LoVo (cell line): ENCODE data around the gene GABRD.

ENCODE experiments used
- DNase-seq: peaks from one replicate; pipeline ENCODE4 v3.0.0-alpha.2; 2016; ENCODE audit warnings: low spot score

GABRD gene

GRCh38 chr1:2053784-2054376 lies 34.7 kb downstream of the GABRD start:
- DNase-seq, result no peak

GRCh38 chr1:2054560-2054959 lies 35.4 kb downstream of the GABRD start:
- no peak for DNase-seq

- DNase-seq, result no peak
Measured at GRCh38 chr1:2055911-2056575, 36.9 kb downstream of the GABRD start.

- DNase-seq, result no peak
Measured at GRCh38 chr1:2056955-2057590, 37.9 kb downstream of the GABRD start.

- DNase-seq, result no peak
Measured at GRCh38 chr1:2059290-2059953, 40.3 kb downstream of the GABRD start.

GRCh38 chr1:2060072-2060471 lies 40.9 kb downstream of the GABRD start:
- no peak for DNase-seq

- DNase-seq, result no peak
Measured at GRCh38 chr1:2060535-2060934, 41.4 kb downstream of the GABRD start.

GRCh38 chr1:2061065-2061778 lies 42.1 kb downstream of the GABRD start:
- DNase-seq, result no peak

- DNase-seq, result no peak
Measured at GRCh38 chr1:2065699-2066098, 46.6 kb downstream of the GABRD start.

- DNase-seq, result no peak
Measured at GRCh38 chr1:2067393-2067792, 48.2 kb downstream of the GABRD start.

GRCh38 chr1:2067981-2068380 lies 48.8 kb downstream of the GABRD start:
- DNase-seq, result no peak

- no peak for DNase-seq
Measured at GRCh38 chr1:2068951-2069350, 49.8 kb downstream of the GABRD start.

GRCh38 chr1:2070016-2070415 lies 50.9 kb downstream of the GABRD start:
- no peak for DNase-seq

GRCh38 chr1:2070800-2071530 lies 51.8 kb downstream of the GABRD start:
- DNase-seq, result no peak

GRCh38 chr1:2072109-2072806 lies 53.1 kb downstream of the GABRD start:
- no peak for DNase-seq

- DNase-seq, result no peak
Measured at GRCh38 chr1:2072891-2073290, 53.7 kb downstream of the GABRD start.

GRCh38 chr1:2073382-2074230 lies 54.5 kb downstream of the GABRD start:
- DNase-seq, result no peak

GRCh38 chr1:2074396-2074795 lies 55.3 kb downstream of the GABRD start:
- no peak for DNase-seq

- no peak for DNase-seq
Measured at GRCh38 chr1:2074944-2075740, 56.0 kb downstream of the GABRD start.
